OCI-LY3 (cell line): ENCODE measurements around the gene SPATA17.

Source experiments
- H2AFZ ChIP-seq: fragments of 200-600, 300-600 bp; shearing (Covaris generic); 2 replicates; pipeline ENCODE4 v1.6.0; 2014; ENCODE audit warnings: antibody characterized with exemption, low read depth, low read length
- H3K27ac ChIP-seq: fragments of 200-600, 300-600 bp; sonication (generic); 2 replicates; pipeline ENCODE4 v1.5.1; 2014; ENCODE audit warnings: mild to moderate bottlenecking, low read length, moderate library complexity, mixed read lengths
- H3K27me3 ChIP-seq: fragments of 200-600, 300-600 bp; sonication (generic); 2 replicates; pipeline ENCODE4 v1.6.1; 2014; ENCODE audit warnings: low read depth, low read length, mixed read lengths
- H3K36me3 ChIP-seq: fragments of 200-600, 300-600 bp; sonication (generic); replicated peaks from 2 replicates; pipeline ENCODE3; 2014; ENCODE audit warnings: low read depth, low read length, mixed read lengths
- H3K4me1 ChIP-seq: fragments of 300-600, 200-600 bp; sonication (generic); 2 replicates; pipeline ENCODE4 v1.6.1; 2014; ENCODE audit warnings: low read length, mixed read lengths
- H3K4me2 ChIP-seq: fragments of 200-600, 300-600 bp; sonication (generic); 2 replicates; pipeline ENCODE4 v1.6.1; 2014; ENCODE audit warnings: low read length, mixed read lengths
- H3K4me3 ChIP-seq: fragments of 300-600, 200-600 bp; sonication (generic); 2 replicates; pipeline ENCODE4 v1.5.1; 2014; ENCODE audit warnings: antibody characterized with exemption, mild to moderate bottlenecking, low read length, moderate library complexity
- H3K79me2 ChIP-seq: fragments of 300-600, 200-600 bp; shearing (Covaris generic); 2 replicates; pipeline ENCODE4 v1.6.1; 2014; ENCODE audit warnings: mild to moderate bottlenecking, low read length, mixed read lengths
- H3K9ac ChIP-seq: fragments of 300-600, 200-600 bp; shearing (Covaris generic); 2 replicates; pipeline ENCODE4 v1.6.0; 2014; ENCODE audit warnings: mild to moderate bottlenecking, low read length, moderate library complexity
- H3K9me3 ChIP-seq: fragments of 200-600, 300-600 bp; shearing (Covaris generic); 2 replicates; pipeline ENCODE4 v1.6.1; 2014; ENCODE audit warnings: low read length, mixed read lengths; ENCODE audit not compliant: insufficient read depth
- H4K20me1 ChIP-seq: fragments of 200-600, 300-600 bp; sonication (generic); 2 replicates; pipeline ENCODE4 v1.6.1; 2016; ENCODE audit warnings: low read length, mixed read lengths; ENCODE audit not compliant: insufficient read depth
- CTCF ChIP-seq: fragments of 200-600, 300-600 bp; sonication (generic); IDR thresholded peaks from 2 replicates; pipeline ENCODE4 v1.5.1; 2014; ENCODE audit warnings: antibody characterized with exemption, low read length, low read depth
- EZH2phosphoT487 ChIP-seq: fragments of 200-600 bp; shearing (Covaris generic); IDR thresholded peaks from 2 replicates; pipeline ENCODE4 v1.6.1; 2018; ENCODE audit warnings: antibody characterized with exemption, mixed run types, low read depth

The SPATA17 gene

GRCh38 chr1:217627431-217627830 lies 3.7 kb upstream of the SPATA17 start:
- TF ChIP-seq CTCF (no peak), EZH2phosphoT487 (no peak)
- no peak overlapping the region for H2AFZ ChIP-seq
- no peak overlapping the region; the same call in 1 of the 2 replicates for H3K4me3 ChIP-seq
- no peaks in the 10 kb centered on the region for H3K27me3 ChIP-seq
- no peaks in the 10 kb centered on the region for H3K36me3 ChIP-seq
- no peak overlapping the region for H3K9ac ChIP-seq
- no peaks in the 10 kb centered on the region for H4K20me1 ChIP-seq
- no peak overlapping the region for H3K27ac ChIP-seq
- peaks cover 77% of the 10 kb centered on the region for H3K79me2 ChIP-seq
- peaks cover 55% of the 10 kb centered on the region for H3K4me1 ChIP-seq
- no peaks in the 10 kb centered on the region for H3K9me3 ChIP-seq
- H3K4me2 ChIP-seq = peak overlapping the region; percentile 8

DNA sequence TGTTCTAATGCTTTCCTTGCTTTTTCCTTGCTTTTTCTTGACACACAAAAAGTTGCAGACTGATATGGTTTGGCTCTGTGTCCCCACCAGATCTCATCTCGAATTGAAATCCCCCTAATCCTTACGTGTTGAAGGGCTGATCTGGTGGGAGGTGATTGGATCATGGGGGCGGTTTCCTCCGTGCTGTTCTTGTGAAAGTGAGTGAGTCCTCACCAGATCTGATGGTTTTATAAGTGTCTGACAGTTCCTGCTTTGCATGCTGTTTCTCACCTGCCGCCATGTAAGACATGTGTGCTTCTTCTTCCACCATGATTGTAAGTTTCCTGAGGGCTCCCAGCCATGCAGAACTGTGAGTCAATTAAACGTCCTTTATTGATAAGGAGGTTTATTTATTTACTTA lies 11.3 kb downstream of the SPATA17 start:
- H3K9me3 ChIP-seq = no peaks in the 10 kb centered on the region
- H4K20me1 ChIP-seq = no peaks in the 10 kb centered on the region
- no peak overlapping the region for H3K9ac ChIP-seq
- no peak overlapping the region for H3K4me2 ChIP-seq
- no peak overlapping the region for H2AFZ ChIP-seq
- H3K4me3 ChIP-seq = no peak overlapping the region
- TF ChIP-seq CTCF = no peak
- no peak for TF ChIP-seq EZH2phosphoT487
- no peaks in the 10 kb centered on the region for H3K36me3 ChIP-seq
- H3K27ac ChIP-seq = no peak overlapping the region
- no peaks in the 10 kb centered on the region for H3K79me2 ChIP-seq
- H3K27me3 ChIP-seq = no peaks in the 10 kb centered on the region
- H3K4me1 ChIP-seq = no peaks in the 10 kb centered on the region

DNA sequence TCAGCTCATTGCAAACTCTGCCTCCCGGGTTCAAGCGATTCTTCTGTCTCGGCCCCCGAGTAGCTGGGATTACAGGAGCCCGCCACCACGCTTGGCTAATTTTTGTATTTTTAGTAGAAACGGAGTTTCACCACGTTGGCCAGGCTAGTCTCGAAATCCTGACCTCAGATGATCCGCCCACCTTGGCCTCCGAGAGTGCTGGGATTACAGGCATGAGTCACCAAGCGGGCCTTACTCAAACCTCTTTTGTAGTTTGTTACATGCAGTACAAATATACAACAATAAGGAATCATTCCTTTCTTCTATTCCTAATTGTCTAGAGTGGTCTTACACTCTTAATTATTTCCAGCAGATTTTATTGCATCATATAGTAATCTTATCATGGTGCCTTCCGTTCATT lies 16.6 kb downstream of the SPATA17 start:
- TF ChIP-seq CTCF (no peak), EZH2phosphoT487 (no peak)
- H3K4me1 ChIP-seq = no peaks in the 10 kb centered on the region
- H3K4me3 ChIP-seq = no peak overlapping the region
- H3K27me3 ChIP-seq = no peaks in the 10 kb centered on the region
- no peaks in the 10 kb centered on the region for H3K36me3 ChIP-seq
- no peak overlapping the region for H3K4me2 ChIP-seq
- no peaks in the 10 kb centered on the region for H4K20me1 ChIP-seq
- H3K27ac ChIP-seq = no peak overlapping the region
- H3K79me2 ChIP-seq = no peaks in the 10 kb centered on the region
- H3K9ac ChIP-seq = no peak overlapping the region
- no peaks in the 10 kb centered on the region for H3K9me3 ChIP-seq
- H2AFZ ChIP-seq = no peak overlapping the region

- Histone ChIP-seq H3K4me1 (no peaks in the 10 kb centered on the region), H3K4me2 (no peak overlapping the region), H4K20me1 (no peaks in the 10 kb centered on the region), H2AFZ (no peak overlapping the region), H3K36me3 (no peaks in the 10 kb centered on the region), H3K79me2 (no peaks in the 10 kb centered on the region), H3K27me3 (no peaks in the 10 kb centered on the region), H3K27ac (no peak overlapping the region), H3K4me3 (no peak overlapping the region), H3K9me3 (no peaks in the 10 kb centered on the region), H3K9ac (no peak overlapping the region)
- TF ChIP-seq EZH2phosphoT487 (no peak), CTCF (no peak)
Observed at GRCh38 chr1:217650674-217651073, 19.5 kb downstream of the SPATA17 start.
